Embryonic facial prominence (tissue), 1 donor: ENCODE results near the gene CTRB2.
"Not testable (repeated sequence)": the region's sequence is repeated elsewhere in the genome, so short reads cannot be mapped to it uniquely, and the experiment has no call there.

Source experiments
- DNase-seq: peaks from one replicate; pipeline ENCODE4 v3.0.0-alpha.2; 2016; ENCODE audit errors: extremely low spot score

Gene CTRB2

GRCh38 chr16:75227361-75228142 is 20.6 kb upstream of the CTRB2 start:
- DNase-seq, result no peak

GRCh38 chr16:75226550-75227360 is 19.8 kb upstream of the CTRB2 start:
- DNase-seq, result no peak

GRCh38 chr16:75225678-75226515 is 18.9 kb upstream of the CTRB2 start:
- no peak for DNase-seq

GRCh38 chr16:75225092-75225491 is 18.1 kb upstream of the CTRB2 start:
- DNase-seq, result no peak

GRCh38 chr16:75224306-75225082 is 17.5 kb upstream of the CTRB2 start:
- DNase-seq, result no peak

- DNase-seq, result not testable (repeated sequence)
Measured at GRCh38 chr16:75223129-75223528, 16.2 kb upstream of the CTRB2 start.

GRCh38 chr16:75222271-75222783 is 15.4 kb upstream of the CTRB2 start:
- DNase-seq, result no peak

- DNase-seq, result no peak
Measured at GRCh38 chr16:75219838-75220237, 12.9 kb upstream of the CTRB2 start.

- no peak for DNase-seq
Measured at GRCh38 chr16:75219088-75219487, 12.1 kb upstream of the CTRB2 start.

- no peak for DNase-seq
Measured at GRCh38 chr16:75218256-75219076, 11.5 kb upstream of the CTRB2 start, which contains the start of gene CTRB1. TSS of gene CTRB1 (plus strand) at chr16:75218988. CDS start at chr16:75219008, 20 bp downstream.

- no peak for DNase-seq
Measured at GRCh38 chr16:75217389-75217851, 10.5 kb upstream of the CTRB2 start.

GRCh38 chr16:75216576-75216975 is 9.6 kb upstream of the CTRB2 start:
- DNase-seq, result no peak

GRCh38 chr16:75216127-75216526 is 9.2 kb upstream of the CTRB2 start:
- DNase-seq, result no peak

- not testable (repeated sequence) for DNase-seq
Measured at GRCh38 chr16:75211286-75211685, 4.3 kb upstream of the CTRB2 start.

GRCh38 chr16:75209944-75210343 is 3.0 kb upstream of the CTRB2 start:
- no peak for DNase-seq

GRCh38 chr16:75209514-75209913 is 2.6 kb upstream of the CTRB2 start:
- DNase-seq, result not testable (repeated sequence)

- DNase-seq, result no peak
Measured at GRCh38 chr16:75208861-75209505, 2.0 kb upstream of the CTRB2 start.

GRCh38 chr16:75208242-75208825 is 1.4 kb upstream of the CTRB2 start:
- DNase-seq, result no peak

GRCh38 chr16:75207831-75208230 is 870 bp upstream of the CTRB2 start:
- no peak for DNase-seq
